GM12878 (cell line): ENCODE measurements around the gene CCDC200. TPM values are rescaled to one million over a fixed set of nuclear protein-coding genes. Genes with fewer than 3 reads are reported as not detected.
A peak's percentile ranks its signal among the peaks of the same experiment; 100 is the strongest.

Experiments used
- CHD1 ChIP-seq: IDR thresholded peaks from 2 replicates; pipeline ENCODE4 v1.6.1; 2012; ENCODE audit warnings: low read depth, low read length, improper control_type of control experiment
- EZH2 ChIP-seq: IDR thresholded peaks from 2 replicates; pipeline ENCODE4 v1.6.1; 2012; ENCODE audit warnings: low read depth, mild to moderate bottlenecking, control low read depth, inconsistent platforms, low read length, borderline replicate concordance; ENCODE audit not compliant: control insufficient read depth
- GATAD2B ChIP-seq: fragments of 450-650 bp; conservative IDR thresholded peaks from 2 replicates; pipeline ENCODE4 v1.6.1; 2017; ENCODE audit warnings: low read depth, mild to moderate bottlenecking, moderate library complexity
- KDM1A ChIP-seq: fragments of 200-600 bp; sonication (generic); IDR thresholded peaks from 2 replicates; pipeline ENCODE4 v1.6.1; 2016; ENCODE audit warnings: borderline replicate concordance
- NFIC ChIP-seq: IDR thresholded peaks from 2 replicates; pipeline ENCODE4 v1.6.1; 2012; ENCODE audit warnings: low read depth, mild to moderate bottlenecking, inconsistent platforms, low read length, moderate library complexity
- NR2C2 ChIP-seq: IDR thresholded peaks from 2 replicates; pipeline ENCODE4 v1.6.1; 2011; ENCODE audit warnings: borderline replicate concordance, low read depth; ENCODE audit not compliant: control insufficient read depth, insufficient read length
- NR2F1 ChIP-seq: fragments of 450-650 bp; conservative IDR thresholded peaks from 2 replicates; pipeline ENCODE4 v1.6.1; 2017; ENCODE audit warnings: mild to moderate bottlenecking
- PAX8 ChIP-seq: fragments of 450-650 bp; IDR thresholded peaks from 2 replicates; pipeline ENCODE4 v1.6.1; 2017; ENCODE audit warnings: mild to moderate bottlenecking, moderate library complexity
- PML ChIP-seq: IDR thresholded peaks from 2 replicates; pipeline ENCODE4 v1.6.1; 2012; ENCODE audit warnings: low read length, inconsistent platforms
- POLR2A ChIP-seq: IDR thresholded peaks from 2 replicates; pipeline ENCODE4 v1.6.1; 2011; ENCODE audit warnings: low read depth, mild to moderate bottlenecking, low read length
- RB1 ChIP-seq: fragments of 450-650 bp; formaldehyde crosslinking; IDR thresholded peaks from 2 replicates; pipeline ENCODE4 v1.6.1; 2017; ENCODE audit warnings: mild to moderate bottlenecking, borderline replicate concordance
- RFX5 ChIP-seq: IDR thresholded peaks from 2 replicates; pipeline ENCODE4 v1.6.1; 2011; ENCODE audit warnings: low read depth, low read length, improper control_type of control experiment
- RUNX3 ChIP-seq: IDR thresholded peaks from 2 replicates; pipeline ENCODE4 v1.6.1; 2012; ENCODE audit warnings: low read length, inconsistent platforms
- SIN3A ChIP-seq: IDR thresholded peaks from 2 replicates; pipeline ENCODE4 v1.6.1; 2012; ENCODE audit warnings: low read depth, low read length, improper control_type of control experiment
- SIX5 ChIP-seq: IDR thresholded peaks from 2 replicates; pipeline ENCODE4 v1.6.1; 2011; ENCODE audit warnings: mild to moderate bottlenecking, low read depth, low read length, moderate library complexity; ENCODE audit not compliant: severe bottlenecking
- TCF12 ChIP-seq: IDR thresholded peaks from 2 replicates; pipeline ENCODE4 v1.6.1; 2011; ENCODE audit warnings: low read depth, mild to moderate bottlenecking, low read length
- YY1 ChIP-seq: IDR thresholded peaks from 2 replicates; pipeline ENCODE4 v1.6.1; 2011; ENCODE audit warnings: low read depth, mild to moderate bottlenecking, low read length
- ZZZ3 ChIP-seq: IDR thresholded peaks from 2 replicates; pipeline ENCODE4 v1.6.1; 2011; ENCODE audit warnings: low read depth; ENCODE audit not compliant: control insufficient read depth, insufficient read length
- polyA plus RNA-seq, 11 experiments: library from polyadenylated mRNA; depleted of rRNA in 4 of 11; unstranded in 6 of 11; stranded (reverse) in 5 of 11; fragments of >200 nt; fragmentation: Nextera tagmentation in 4 of 11; fragmentation: Illumina TruSeq in 1 of 11; extraction: Ambion mirVana in 4 of 11; extraction: Trizol in 1 of 11; gene quantifications; 1 replicate in 1 of 11; 2 replicates in 10 of 11; pipeline versions ENCODE4 v1.2.1 to v1.2.3, GENCODE V29; 2011 to 2016; ENCODE audit warnings: inconsistent platforms in 2 of 11, missing spikeins in 2 of 11, low read depth in 1 of 11
- total RNA-seq, 4 experiments: library from RNA; depleted of rRNA in 3 of 4; stranded (reverse); fragments of >200 nt in 3 of 4; fragmentation: Illumina TruSeq in 1 of 4; extraction: Trizol in 1 of 4; gene quantifications; 2 replicates each; pipeline versions ENCODE4 v1.2.1 to v1.2.3, GENCODE V29; 2013 to 2021
- TF ChIP-seq, protein P1 (sequence below): fragments of 150-350 bp; IDR thresholded peaks from 2 replicates; pipeline ENCODE4 v1.6.1; 2014; ENCODE audit warnings: mild to moderate bottlenecking, low read depth, low read length
- TF ChIP-seq, protein P2 (sequence below): IDR thresholded peaks from 2 replicates; pipeline ENCODE4 v1.6.1; 2012; ENCODE audit warnings: low read length, inconsistent platforms
- TF ChIP-seq, protein P3 (sequence below): fragments of 450-650 bp; IDR thresholded peaks from 2 replicates; pipeline ENCODE4 v1.6.1; 2017; ENCODE audit warnings: mild to moderate bottlenecking, moderate library complexity
- TF ChIP-seq, protein P4 (sequence below): fragments of 450-650 bp; IDR thresholded peaks from 2 replicates; pipeline ENCODE4 v1.6.1; 2016; ENCODE audit warnings: mild to moderate bottlenecking

The CCDC200 gene
- total and polyA plus RNA-seq, 10 of the 15 experiments (the other 5 are each of a cell fraction or from before 2014, with no cell fraction given): 0.46 to 3.9 (median 2.7) TPM; not detected in 6

DNA sequence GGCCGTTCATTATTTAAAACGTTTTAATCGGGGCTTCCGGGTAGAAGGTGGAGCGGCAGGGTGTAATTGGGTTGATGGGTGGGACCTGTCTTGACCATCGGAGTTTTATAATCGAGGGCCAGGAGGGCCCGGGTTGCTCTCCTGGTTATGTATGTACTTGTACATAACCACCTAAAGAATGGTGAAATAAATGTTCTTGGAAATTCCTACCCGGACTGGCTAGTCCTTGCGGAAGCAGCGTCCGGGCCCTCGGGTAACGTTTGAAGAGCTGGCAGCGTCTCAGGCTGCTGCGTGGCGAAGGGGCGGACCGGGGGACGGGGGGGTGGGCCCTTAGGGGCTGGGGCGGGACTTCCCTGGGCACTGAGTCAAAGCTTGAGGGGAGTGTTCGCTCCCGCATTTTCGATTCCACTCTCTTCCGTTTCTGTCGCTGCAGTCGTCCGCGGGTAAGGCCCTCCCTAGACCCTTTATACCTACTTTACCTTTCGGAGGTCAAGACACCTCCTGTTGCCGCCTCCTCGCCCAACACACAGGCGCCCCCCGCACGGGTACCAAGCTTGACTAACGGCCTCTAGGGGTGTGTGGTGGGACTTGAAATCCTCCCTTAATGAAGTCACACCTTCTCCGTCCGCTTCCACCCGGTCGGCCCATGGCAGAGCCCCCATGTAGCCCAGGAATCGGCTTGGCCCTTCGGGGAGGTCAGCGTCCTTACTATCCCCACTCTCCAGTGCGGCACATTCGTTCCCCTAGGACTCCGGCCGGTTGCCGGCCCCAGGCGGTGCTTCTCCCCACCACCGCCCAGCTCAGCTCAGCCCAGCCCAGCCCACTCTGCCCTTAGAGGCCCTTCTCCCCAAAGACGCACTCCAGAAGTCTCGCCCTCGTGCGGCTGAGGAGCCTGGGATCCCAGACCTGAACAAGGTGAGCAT is 16.7 kb downstream of the CCDC200 start, which contains the start of gene TMEM106A (continued):
- TF ChIP-seq, protein P1, sequence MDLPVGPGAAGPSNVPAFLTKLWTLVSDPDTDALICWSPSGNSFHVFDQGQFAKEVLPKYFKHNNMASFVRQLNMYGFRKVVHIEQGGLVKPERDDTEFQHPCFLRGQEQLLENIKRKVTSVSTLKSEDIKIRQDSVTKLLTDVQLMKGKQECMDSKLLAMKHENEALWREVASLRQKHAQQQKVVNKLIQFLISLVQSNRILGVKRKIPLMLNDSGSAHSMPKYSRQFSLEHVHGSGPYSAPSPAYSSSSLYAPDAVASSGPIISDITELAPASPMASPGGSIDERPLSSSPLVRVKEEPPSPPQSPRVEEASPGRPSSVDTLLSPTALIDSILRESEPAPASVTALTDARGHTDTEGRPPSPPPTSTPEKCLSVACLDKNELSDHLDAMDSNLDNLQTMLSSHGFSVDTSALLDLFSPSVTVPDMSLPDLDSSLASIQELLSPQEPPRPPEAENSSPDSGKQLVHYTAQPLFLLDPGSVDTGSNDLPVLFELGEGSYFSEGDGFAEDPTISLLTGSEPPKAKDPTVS: no peak
- TF ChIP-seq NR2F1: no peak
- no peak for TF ChIP-seq ZZZ3
- TF ChIP-seq PAX8: peak; percentile 56; the same call in 1 of the 2 replicates
- no peak for TF ChIP-seq CHD1
- TF ChIP-seq, protein P2, sequence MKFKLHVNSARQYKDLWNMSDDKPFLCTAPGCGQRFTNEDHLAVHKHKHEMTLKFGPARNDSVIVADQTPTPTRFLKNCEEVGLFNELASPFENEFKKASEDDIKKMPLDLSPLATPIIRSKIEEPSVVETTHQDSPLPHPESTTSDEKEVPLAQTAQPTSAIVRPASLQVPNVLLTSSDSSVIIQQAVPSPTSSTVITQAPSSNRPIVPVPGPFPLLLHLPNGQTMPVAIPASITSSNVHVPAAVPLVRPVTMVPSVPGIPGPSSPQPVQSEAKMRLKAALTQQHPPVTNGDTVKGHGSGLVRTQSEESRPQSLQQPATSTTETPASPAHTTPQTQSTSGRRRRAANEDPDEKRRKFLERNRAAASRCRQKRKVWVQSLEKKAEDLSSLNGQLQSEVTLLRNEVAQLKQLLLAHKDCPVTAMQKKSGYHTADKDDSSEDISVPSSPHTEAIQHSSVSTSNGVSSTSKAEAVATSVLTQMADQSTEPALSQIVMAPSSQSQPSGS: no peak
- no peak for TF ChIP-seq EZH2
- TF ChIP-seq GATAD2B: 0 out of 2 replicates have a peak, but pooled peaks have one; percentile 42
- TF ChIP-seq NR2C2: no peak
- no peak for TF ChIP-seq KDM1A
- peak; percentile 52 for TF ChIP-seq SIN3A
- TF ChIP-seq NFIC: no peak
- TF ChIP-seq SIX5: no peak
- no peak for TF ChIP-seq RFX5
- TF ChIP-seq, protein P3, sequence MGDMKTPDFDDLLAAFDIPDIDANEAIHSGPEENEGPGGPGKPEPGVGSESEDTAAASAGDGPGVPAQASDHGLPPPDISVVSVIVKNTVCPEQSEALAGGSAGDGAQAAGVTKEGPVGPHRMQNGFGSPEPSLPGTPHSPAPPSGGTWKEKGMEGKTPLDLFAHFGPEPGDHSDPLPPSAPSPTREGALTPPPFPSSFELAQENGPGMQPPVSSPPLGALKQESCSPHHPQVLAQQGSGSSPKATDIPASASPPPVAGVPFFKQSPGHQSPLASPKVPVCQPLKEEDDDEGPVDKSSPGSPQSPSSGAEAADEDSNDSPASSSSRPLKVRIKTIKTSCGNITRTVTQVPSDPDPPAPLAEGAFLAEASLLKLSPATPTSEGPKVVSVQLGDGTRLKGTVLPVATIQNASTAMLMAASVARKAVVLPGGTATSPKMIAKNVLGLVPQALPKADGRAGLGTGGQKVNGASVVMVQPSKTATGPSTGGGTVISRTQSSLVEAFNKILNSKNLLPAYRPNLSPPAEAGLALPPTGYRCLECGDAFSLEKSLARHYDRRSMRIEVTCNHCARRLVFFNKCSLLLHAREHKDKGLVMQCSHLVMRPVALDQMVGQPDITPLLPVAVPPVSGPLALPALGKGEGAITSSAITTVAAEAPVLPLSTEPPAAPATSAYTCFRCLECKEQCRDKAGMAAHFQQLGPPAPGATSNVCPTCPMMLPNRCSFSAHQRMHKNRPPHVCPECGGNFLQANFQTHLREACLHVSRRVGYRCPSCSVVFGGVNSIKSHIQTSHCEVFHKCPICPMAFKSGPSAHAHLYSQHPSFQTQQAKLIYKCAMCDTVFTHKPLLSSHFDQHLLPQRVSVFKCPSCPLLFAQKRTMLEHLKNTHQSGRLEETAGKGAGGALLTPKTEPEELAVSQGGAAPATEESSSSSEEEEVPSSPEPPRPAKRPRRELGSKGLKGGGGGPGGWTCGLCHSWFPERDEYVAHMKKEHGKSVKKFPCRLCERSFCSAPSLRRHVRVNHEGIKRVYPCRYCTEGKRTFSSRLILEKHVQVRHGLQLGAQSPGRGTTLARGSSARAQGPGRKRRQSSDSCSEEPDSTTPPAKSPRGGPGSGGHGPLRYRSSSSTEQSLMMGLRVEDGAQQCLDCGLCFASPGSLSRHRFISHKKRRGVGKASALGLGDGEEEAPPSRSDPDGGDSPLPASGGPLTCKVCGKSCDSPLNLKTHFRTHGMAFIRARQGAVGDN: peak; percentile 64
- TF ChIP-seq YY1: peak; percentile 37; the same call in 1 of the 2 replicates
- TF ChIP-seq PML: peak; percentile 34; the same call in 1 of the 2 replicates
- TF ChIP-seq TCF12: no peak
- peak; percentile 79 for TF ChIP-seq POLR2A
- TF ChIP-seq, protein P4, sequence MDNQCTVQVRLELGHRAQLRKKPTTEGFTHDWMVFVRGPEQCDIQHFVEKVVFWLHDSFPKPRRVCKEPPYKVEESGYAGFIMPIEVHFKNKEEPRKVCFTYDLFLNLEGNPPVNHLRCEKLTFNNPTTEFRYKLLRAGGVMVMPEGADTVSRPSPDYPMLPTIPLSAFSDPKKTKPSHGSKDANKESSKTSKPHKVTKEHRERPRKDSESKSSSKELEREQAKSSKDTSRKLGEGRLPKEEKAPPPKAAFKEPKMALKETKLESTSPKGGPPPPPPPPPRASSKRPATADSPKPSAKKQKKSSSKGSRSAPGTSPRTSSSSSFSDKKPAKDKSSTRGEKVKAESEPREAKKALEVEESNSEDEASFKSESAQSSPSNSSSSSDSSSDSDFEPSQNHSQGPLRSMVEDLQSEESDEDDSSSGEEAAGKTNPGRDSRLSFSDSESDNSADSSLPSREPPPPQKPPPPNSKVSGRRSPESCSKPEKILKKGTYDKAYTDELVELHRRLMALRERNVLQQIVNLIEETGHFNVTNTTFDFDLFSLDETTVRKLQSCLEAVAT: peak; percentile 79
- peak; percentile 37 for TF ChIP-seq RUNX3
- no peak for TF ChIP-seq RB1
